ENCODE data around the gene PFN1.

The PFN1 gene

DNA sequence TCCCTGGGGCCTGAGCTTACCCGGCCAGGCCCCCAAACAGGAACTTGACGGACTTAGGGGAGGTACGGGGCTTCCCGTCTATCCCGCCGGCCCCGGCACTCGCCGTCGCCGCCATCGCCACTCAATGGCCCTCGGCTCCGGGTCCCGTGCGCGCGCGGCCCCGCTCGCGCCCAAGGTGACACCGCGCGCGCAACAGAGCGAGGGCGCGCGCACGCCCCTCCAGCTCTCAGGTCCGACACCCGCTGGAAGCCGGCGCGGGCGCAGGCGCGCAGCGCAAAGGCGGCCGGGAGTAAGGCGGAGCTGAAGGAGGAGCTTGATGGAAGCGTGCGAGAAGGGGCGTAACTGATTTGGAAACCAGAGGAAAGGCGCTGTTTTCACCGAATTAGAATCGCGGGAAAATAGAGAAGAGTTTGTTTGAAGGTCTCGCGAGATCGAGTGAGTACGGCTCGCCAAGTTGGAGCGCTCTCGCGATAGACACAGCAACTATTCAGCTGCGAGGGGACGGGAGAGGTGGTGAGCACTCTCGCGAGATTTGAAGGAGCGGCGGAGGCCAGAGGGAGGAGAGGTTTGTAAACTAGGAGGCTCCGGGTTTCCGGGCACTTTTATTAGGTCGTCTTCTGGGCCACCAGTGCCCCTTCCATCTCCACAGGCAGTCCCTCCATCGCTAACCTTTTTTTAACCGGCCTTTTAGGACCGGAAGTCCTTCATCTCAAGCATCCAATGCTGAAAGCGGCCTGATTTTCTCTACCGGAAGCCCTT, 8.4 kb downstream of the PFN1 start, which contains the start of the genes RNF167 and SLC25A11:
TSS of gene RNF167 (plus strand) at position 473 of the 759 bp plus-strand sequence. CDS start 642 bp downstream, outside the sequence.
TSS of gene SLC25A11 (minus strand) at position 251 of the 759 bp plus-strand sequence. CDS start at position 115, 136 bp downstream.
- peak within 1 kb of the TSS; percentile 99 for H3K4me3 ChIP-seq (ENCODE audit: low read depth, low read length)
- TF ChIP-seq, protein P1, sequence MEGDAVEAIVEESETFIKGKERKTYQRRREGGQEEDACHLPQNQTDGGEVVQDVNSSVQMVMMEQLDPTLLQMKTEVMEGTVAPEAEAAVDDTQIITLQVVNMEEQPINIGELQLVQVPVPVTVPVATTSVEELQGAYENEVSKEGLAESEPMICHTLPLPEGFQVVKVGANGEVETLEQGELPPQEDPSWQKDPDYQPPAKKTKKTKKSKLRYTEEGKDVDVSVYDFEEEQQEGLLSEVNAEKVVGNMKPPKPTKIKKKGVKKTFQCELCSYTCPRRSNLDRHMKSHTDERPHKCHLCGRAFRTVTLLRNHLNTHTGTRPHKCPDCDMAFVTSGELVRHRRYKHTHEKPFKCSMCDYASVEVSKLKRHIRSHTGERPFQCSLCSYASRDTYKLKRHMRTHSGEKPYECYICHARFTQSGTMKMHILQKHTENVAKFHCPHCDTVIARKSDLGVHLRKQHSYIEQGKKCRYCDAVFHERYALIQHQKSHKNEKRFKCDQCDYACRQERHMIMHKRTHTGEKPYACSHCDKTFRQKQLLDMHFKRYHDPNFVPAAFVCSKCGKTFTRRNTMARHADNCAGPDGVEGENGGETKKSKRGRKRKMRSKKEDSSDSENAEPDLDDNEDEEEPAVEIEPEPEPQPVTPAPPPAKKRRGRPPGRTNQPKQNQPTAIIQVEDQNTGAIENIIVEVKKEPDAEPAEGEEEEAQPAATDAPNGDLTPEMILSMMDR (IDR thresholded peaks at IDR 0.05; ENCODE audit: borderline replicate concordance, insufficient read depth, low read depth, low read length): no peak

DNA sequence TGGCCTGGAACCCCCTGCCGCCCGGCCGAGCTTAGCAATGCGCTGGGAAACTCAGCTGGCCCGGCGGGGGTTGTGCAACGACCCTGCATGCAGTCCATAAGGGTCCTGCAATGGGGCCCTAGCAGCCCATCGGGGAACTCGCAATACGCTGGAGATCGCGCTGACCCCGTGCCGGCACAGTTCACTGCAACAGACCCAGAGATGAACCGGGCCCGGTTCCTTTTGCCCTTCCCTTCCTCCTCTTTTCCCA, 8.9 kb downstream of the PFN1 start:
- TF ChIP-seq, protein P1 (IDR thresholded peaks at IDR 0.05; ENCODE audit: borderline replicate concordance, insufficient read depth, low read depth, low read length): no peak
- peak overlapping the region; percentile 99 for H3K4me3 ChIP-seq (ENCODE audit: low read depth, low read length)

DNA sequence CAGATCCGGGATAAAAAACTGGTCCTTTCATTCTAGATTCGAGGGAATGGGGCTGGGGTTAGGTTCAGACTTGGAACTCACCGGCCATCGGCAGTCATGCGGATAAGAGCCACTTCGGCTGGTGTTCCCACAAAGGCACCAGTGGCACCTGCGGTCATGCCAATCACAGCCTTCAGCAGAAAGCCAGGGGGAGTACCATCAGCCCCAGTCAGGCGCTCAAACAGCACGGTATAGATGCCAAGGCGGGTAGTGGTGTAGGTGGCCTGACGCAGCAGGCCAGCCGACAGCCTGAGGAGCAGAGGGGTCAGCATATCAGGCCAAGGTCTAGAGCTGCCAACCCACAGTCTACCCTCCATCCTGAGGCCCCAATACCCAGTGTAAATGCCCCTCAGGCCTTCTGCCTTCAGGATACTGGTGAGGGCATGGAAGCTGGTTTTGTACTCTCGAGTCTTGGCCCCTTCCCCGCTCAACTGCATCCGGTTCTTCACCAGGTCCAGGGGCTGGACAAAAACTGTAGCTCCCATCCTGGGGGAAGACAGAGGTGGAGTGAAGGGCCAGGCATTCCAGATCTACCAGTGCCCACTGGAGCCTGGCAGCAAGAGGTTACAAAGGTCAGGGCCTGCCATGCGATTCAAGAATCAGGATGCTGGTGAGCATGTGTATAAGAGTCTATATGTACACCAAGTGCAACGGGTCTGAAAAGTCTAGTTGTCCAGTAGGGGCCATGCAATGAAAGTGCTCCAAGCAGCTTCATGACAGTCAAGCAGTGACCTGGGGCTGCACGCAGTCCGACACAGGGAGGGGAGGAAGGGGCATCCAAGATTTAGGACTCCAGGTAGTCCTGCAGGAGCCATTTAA, 9.4 kb downstream of the PFN1 start:
- peak overlapping the region; percentile 99 for H3K4me3 ChIP-seq (ENCODE audit: low read depth, low read length)
- TF ChIP-seq, protein P1 (IDR thresholded peaks at IDR 0.05; ENCODE audit: borderline replicate concordance, insufficient read depth, low read depth, low read length): no peak

DNA sequence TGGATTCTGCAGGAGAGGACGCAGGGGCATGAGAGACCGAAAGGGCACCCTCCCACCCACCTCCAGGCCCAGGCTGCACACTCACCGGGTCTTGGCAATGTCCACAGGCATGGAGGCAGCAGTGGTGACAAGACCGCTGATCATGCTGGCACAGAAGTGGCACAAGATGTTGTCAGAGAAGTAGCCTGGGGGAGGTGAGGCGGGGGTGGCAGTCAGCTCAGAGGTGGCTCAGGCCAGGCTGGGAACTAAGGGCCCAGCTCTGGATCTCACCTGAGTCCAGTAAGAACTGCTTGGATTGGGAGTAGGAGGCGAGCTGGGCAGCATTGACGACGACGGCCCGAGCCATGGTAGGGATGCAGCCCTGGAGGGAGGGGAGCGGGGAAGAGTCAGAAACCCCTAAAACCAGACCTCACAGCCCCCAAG, 10.2 kb downstream of the PFN1 start:
- TF ChIP-seq, protein P1 (IDR thresholded peaks at IDR 0.05; ENCODE audit: borderline replicate concordance, insufficient read depth, low read depth, low read length): no peak
- H3K4me3 ChIP-seq (ENCODE audit: low read depth, low read length): no peak overlapping the region

DNA sequence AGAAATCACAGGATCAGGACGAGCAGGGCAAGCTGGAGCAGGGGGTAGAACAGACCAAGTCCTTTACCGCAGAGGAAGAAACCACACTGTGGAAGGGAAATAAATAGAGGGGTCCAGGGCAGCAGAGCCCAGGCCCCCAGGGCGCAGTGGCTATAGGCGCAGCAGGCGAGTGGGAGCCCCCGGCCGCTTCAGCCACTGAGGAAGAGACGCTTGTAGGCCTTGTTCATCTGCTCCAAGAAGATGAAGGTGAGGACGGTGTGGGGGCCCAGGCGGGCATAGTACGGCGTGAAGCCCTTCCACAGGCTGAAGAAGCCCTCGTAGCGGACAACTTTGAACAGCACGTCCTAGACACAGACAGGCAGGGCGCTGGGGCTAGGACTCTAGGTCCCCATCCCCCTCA, 10.8 kb downstream of the PFN1 start:
- TF ChIP-seq, protein P1 (IDR thresholded peaks at IDR 0.05; ENCODE audit: borderline replicate concordance, insufficient read depth, low read depth, low read length): no peak
- H3K4me3 ChIP-seq (ENCODE audit: low read depth, low read length): no peak overlapping the region

DNA sequence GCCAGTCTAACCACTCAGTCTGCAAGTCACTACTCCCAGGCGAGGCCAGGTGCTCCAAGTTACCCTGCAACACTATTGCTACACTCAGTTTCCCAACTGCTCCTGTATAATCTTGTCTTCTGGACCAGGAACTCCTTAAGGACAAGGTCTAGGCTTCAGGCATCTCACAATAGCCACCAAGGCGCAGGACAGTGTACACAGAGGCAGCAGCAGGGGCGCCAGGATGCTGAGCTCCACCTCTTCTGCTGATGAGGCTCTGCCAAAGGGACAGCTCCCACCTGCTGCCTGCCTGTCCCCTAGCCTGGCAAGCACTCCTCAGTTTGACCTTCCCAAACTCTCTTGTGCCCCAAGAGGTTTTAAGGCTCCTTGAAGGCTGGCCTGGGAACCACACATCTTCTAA, 11.9 kb downstream of the PFN1 start:
- TF ChIP-seq, protein P1 (IDR thresholded peaks at IDR 0.05; ENCODE audit: borderline replicate concordance, insufficient read depth, low read depth, low read length): no peak
- no peak overlapping the region for H3K4me3 ChIP-seq (ENCODE audit: low read depth, low read length)

Measured in GM12875 (cell line).